H1 (cell line): ENCODE results near the gene MED16. TPM values are rescaled to one million over a fixed set of nuclear protein-coding genes. Genes with fewer than 3 reads are reported as not detected.

ENCODE experiments used
- CTCF ChIA-PET: fragments of 300-600 bp; sonication (Branson Sonifier 250); formaldehyde crosslinking; loops from one replicate; lab custom pipeline; 2021; ENCODE audit not compliant: partially characterized antibody; lab: Charles Lee
- POLR2A ChIA-PET: fragments of 300-600 bp; sonication (Branson Sonifier 250); formaldehyde crosslinking; loops from one replicate; lab custom pipeline; 2021; ENCODE audit warnings: inconsistent platforms; ENCODE audit not compliant: partially characterized antibody; lab: Charles Lee
- DNase-seq, 2 experiments: peaks; one replicate each; pipeline versions ENCODE4 v3.0.0 to v3.0.0-alpha.2; 2010 to 2022; ENCODE audit warnings: low spot score in 2 of 2, low read depth in 1 of 2, mixed read lengths in 1 of 2
- FAIRE-seq: peaks from 2 replicates; lab custom pipeline; 2011; peaks lifted over from hg19 to GRCh38; lab: Jason Lieb, UNC
- H2AFZ ChIP-seq: 2 replicates; pipeline ENCODE4 v1.8.1; 2012; ENCODE audit warnings: low read length, inconsistent platforms
- H2AK5ac ChIP-seq: 2 replicates; pipeline ENCODE4 v1.6.1; 2013; ENCODE audit warnings: low read depth, low read length
- H2BK120ac ChIP-seq: replicated peaks from 2 replicates; pipeline ENCODE3; 2013; ENCODE audit warnings: low read depth, low read length, inconsistent platforms
- H2BK12ac ChIP-seq: 2 replicates; pipeline ENCODE4 v1.6.1; 2013; ENCODE audit warnings: low read depth, low read length
- H2BK15ac ChIP-seq: 2 replicates; pipeline ENCODE4 v1.6.1; 2013; ENCODE audit warnings: low read length
- H2BK20ac ChIP-seq: 2 replicates; pipeline ENCODE4 v1.6.1; 2013; ENCODE audit warnings: low read length
- H2BK5ac ChIP-seq: 2 replicates; pipeline ENCODE4 v1.6.1; 2013; ENCODE audit warnings: low read depth, low read length
- H3K14ac ChIP-seq: 2 replicates; pipeline ENCODE4 v1.6.1; 2013; ENCODE audit warnings: inconsistent platforms; ENCODE audit not compliant: insufficient read length
- H3K18ac ChIP-seq: 2 replicates; pipeline ENCODE4 v1.6.1; 2013; ENCODE audit warnings: low read length; ENCODE audit errors: extremely low read depth
- H3K23ac ChIP-seq: 2 replicates; pipeline ENCODE4 v1.6.1; 2013; ENCODE audit warnings: inconsistent platforms; ENCODE audit not compliant: insufficient read length
- H3K23me2 ChIP-seq: 2 replicates; pipeline ENCODE4 v1.6.1; 2013; ENCODE audit warnings: low read depth, low read length
- H3K27ac ChIP-seq: 2 replicates; pipeline ENCODE4 v1.6.1; 2011; ENCODE audit warnings: low read depth, low read length, inconsistent platforms
- H3K27me3 ChIP-seq, 4 experiments: replicated peaks in 1 of 4; 1 replicate in 1 of 4; 2 replicates in 3 of 4; pipeline versions ENCODE4 v1.6.1 to v1.8.1; 2011 to 2013; ENCODE audit warnings: low read length in 3 of 4, mild to moderate bottlenecking in 3 of 4, inconsistent platforms in 2 of 4, mixed read lengths in 2 of 4, moderate library complexity in 1 of 4; ENCODE audit not compliant: control insufficient read depth in 3 of 4, insufficient read depth in 3 of 4; ENCODE audit errors: extremely low read depth in 1 of 4
- H3K36me3 ChIP-seq, 4 experiments: 2 replicates each; pipeline versions ENCODE4 v1.6.1 to v1.8.1; 2011 to 2013; ENCODE audit warnings: mild to moderate bottlenecking in 4 of 4, low read length in 3 of 4, moderate library complexity in 2 of 4, control low read depth in 1 of 4, inconsistent platforms in 1 of 4; ENCODE audit not compliant: insufficient read depth in 4 of 4, control insufficient read depth in 2 of 4
- H3K4ac ChIP-seq: replicated peaks from 2 replicates; pipeline ENCODE3; 2013; ENCODE audit warnings: low read length, low read depth, mixed read lengths, inconsistent platforms; ENCODE audit not compliant: insufficient read length
- H3K4me1 ChIP-seq, 4 experiments: replicated peaks in 1 of 4; 1 replicate in 1 of 4; 2 replicates in 3 of 4; pipeline versions ENCODE4 v1.6.1 to v1.8.1; 2011 to 2013; ENCODE audit warnings: low read length in 3 of 4, inconsistent platforms in 2 of 4, mixed read lengths in 1 of 4; ENCODE audit not compliant: insufficient read depth in 4 of 4, control insufficient read depth in 3 of 4
- H3K4me2 ChIP-seq, 2 experiments: 2 replicates each; pipeline versions ENCODE4 v1.6.1 to v1.8.1; 2011 to 2013; ENCODE audit warnings: low read depth in 2 of 2, low read length in 2 of 2, control low read depth in 1 of 2, inconsistent platforms in 1 of 2, mild to moderate bottlenecking in 1 of 2; ENCODE audit not compliant: insufficient read depth in 1 of 2
- H3K4me3 ChIP-seq, 4 experiments: fragments of 200-600, 300-600 bp in 1 of 4; sonication (generic), shearing (Covaris generic), sonication (Bioruptor Twin) in 1 of 4; 2 replicates each; pipeline versions ENCODE4 v1.5.1 to v1.8.1; 2011 to 2016; ENCODE audit warnings: low read length in 4 of 4, low read depth in 3 of 4, control low read depth in 2 of 4, inconsistent platforms in 2 of 4, mild to moderate bottlenecking in 2 of 4, mixed read lengths in 1 of 4, moderate library complexity in 1 of 4; ENCODE audit not compliant: insufficient read depth in 2 of 4; ENCODE audit errors: extremely low read depth in 1 of 4
- H3K56ac ChIP-seq: replicated peaks from 2 replicates; pipeline ENCODE3; 2013; ENCODE audit warnings: low read depth, mild to moderate bottlenecking, mixed read lengths, low read length, inconsistent platforms; ENCODE audit not compliant: insufficient read length
- H3K79me1 ChIP-seq: 2 replicates; pipeline ENCODE4 v1.6.1; 2013; ENCODE audit warnings: low read depth, low read length, control low read depth
- H3K79me2 ChIP-seq, 2 experiments: 2 replicates each; pipeline versions ENCODE4 v1.6.1 to v1.8.1; 2012 to 2013; ENCODE audit warnings: low read length in 2 of 2, mild to moderate bottlenecking in 2 of 2, inconsistent platforms in 1 of 2; ENCODE audit not compliant: insufficient read depth in 2 of 2, control insufficient read depth in 1 of 2
- H3K9ac ChIP-seq, 4 experiments: replicated peaks in 1 of 4; 1 replicate in 1 of 4; 2 replicates in 3 of 4; pipeline versions ENCODE4 v1.6.1 to v1.8.1; 2011 to 2013; ENCODE audit warnings: low read depth in 3 of 4, low read length in 3 of 4, control low read depth in 2 of 4, mild to moderate bottlenecking in 2 of 4, moderate library complexity in 2 of 4, inconsistent platforms in 1 of 4; ENCODE audit errors: extremely low read depth in 1 of 4
- H3K9me3 ChIP-seq, 2 experiments: 2 replicates each; pipeline versions ENCODE4 v1.6.1 to v1.8.1; 2012 to 2013; ENCODE audit warnings: mild to moderate bottlenecking in 2 of 2, moderate library complexity in 2 of 2, control low read depth in 1 of 2, inconsistent platforms in 1 of 2, low read depth in 1 of 2, low read length in 1 of 2, mixed read lengths in 1 of 2; ENCODE audit not compliant: insufficient read depth in 2 of 2
- H4K20me1 ChIP-seq, 2 experiments: replicated peaks in 1 of 2; 2 replicates each; pipeline versions ENCODE3 to v1.8.1; 2011 to 2013; ENCODE audit warnings: inconsistent platforms in 2 of 2, low read length in 2 of 2, mild to moderate bottlenecking in 1 of 2; ENCODE audit not compliant: insufficient read depth in 2 of 2, control insufficient read depth in 1 of 2
- H4K5ac ChIP-seq: 2 replicates; pipeline ENCODE4 v1.6.1; 2013; ENCODE audit warnings: low read length, low read depth, mixed read lengths, inconsistent platforms; ENCODE audit not compliant: insufficient read length
- H4K8ac ChIP-seq: 2 replicates; pipeline ENCODE4 v1.8.0; 2013; ENCODE audit warnings: mild to moderate bottlenecking, moderate library complexity, low read length, inconsistent platforms; ENCODE audit not compliant: insufficient read depth; ENCODE audit errors: extremely low read depth
- H4K91ac ChIP-seq: replicated peaks from 2 replicates; pipeline ENCODE3; 2013; ENCODE audit warnings: low read length, mixed read lengths, inconsistent platforms; ENCODE audit not compliant: insufficient read length
- BCL11A ChIP-seq, 2 experiments: IDR thresholded peaks; one replicate each; pipeline ENCODE4 v1.6.1; 2011; ENCODE audit warnings: low read depth in 2 of 2, low read length in 2 of 2, mild to moderate bottlenecking in 2 of 2
- CBX8 ChIP-seq: fragments of 300-800, 300-1000 bp; sonication (generic); IDR thresholded peaks from 2 replicates; pipeline ENCODE4 v1.7.1; 2016; ENCODE audit warnings: low read depth, low read length, borderline replicate concordance
- CTCF ChIP-seq, 3 experiments: IDR thresholded peaks; 1 replicate in 2 of 3; 2 replicates in 1 of 3; pipeline versions ENCODE4 v1.5.1 to v1.6.1; 2011; ENCODE audit warnings: low read length in 3 of 3, mild to moderate bottlenecking in 3 of 3, inconsistent platforms in 2 of 3, low read depth in 1 of 3, moderate library complexity in 1 of 3; ENCODE audit not compliant: insufficient read depth in 1 of 3; ENCODE audit errors: control extremely low read depth in 1 of 3
- JUN ChIP-seq: IDR thresholded peaks from 2 replicates; pipeline ENCODE4 v1.6.1; 2011; ENCODE audit warnings: low read depth, mild to moderate bottlenecking, improper control_type of control experiment, low read length
- JUND ChIP-seq: IDR thresholded peaks from 2 replicates; pipeline ENCODE4 v1.6.1; 2011; ENCODE audit warnings: mild to moderate bottlenecking, improper control_type of control experiment, low read length
- MAX ChIP-seq: IDR thresholded peaks from 2 replicates; pipeline ENCODE4 v1.6.1; 2012; ENCODE audit warnings: inconsistent platforms
- NRF1 ChIP-seq: IDR thresholded peaks from 2 replicates; pipeline ENCODE4 v1.6.1; 2011; ENCODE audit warnings: mild to moderate bottlenecking, low read depth, low read length, improper control_type of control experiment
- SUZ12 ChIP-seq: fragments of 200-600 bp; sonication (generic); IDR thresholded peaks from 2 replicates; pipeline ENCODE4 v1.6.1; 2012; ENCODE audit warnings: mild to moderate bottlenecking, inconsistent platforms, low read length, moderate library complexity, mixed read lengths
- TCF12 ChIP-seq: IDR thresholded peaks from 2 replicates; pipeline ENCODE4 v1.6.1; 2011; ENCODE audit warnings: low read depth, mild to moderate bottlenecking, low read length
- TEAD4 ChIP-seq: IDR thresholded peaks from 2 replicates; pipeline ENCODE4 v1.6.1; 2012; ENCODE audit warnings: low read depth, low read length, inconsistent platforms, mixed read lengths
- WGBS, 2 experiments: shearing (Covaris generic) in 1 of 2; methylation state at CpG; one replicate each; pipeline versions ENCODE4 v1.1.6 to v1.1.7; 2013 to 2015; ENCODE audit warnings: low lambda C conversion rate in 2 of 2, mixed read lengths in 2 of 2, inconsistent platforms in 1 of 2, low coverage in 1 of 2, missing lambda C conversion rate in 1 of 2; ENCODE audit not compliant: insufficient replicate concordance in 2 of 2, insufficient coverage in 1 of 2, insufficient read length in 1 of 2; ENCODE audit errors: extremely low coverage in 1 of 2, missing lambda C conversion rate in 1 of 2; 5-methylcytosine and 5-hydroxymethylcytosine counted together
- polyA plus RNA-seq, 7 experiments: library from polyadenylated mRNA; depleted of rRNA in 3 of 7; stranded (reverse) in 5 of 7; unstranded in 2 of 7; fragments of >200 nt in 5 of 7; fragments of 200-250 nt in 2 of 7; gene quantifications; 1 replicate in 5 of 7; 2 replicates in 1 of 7; 4 replicates in 1 of 7; pipeline versions ENCODE4 v1.2.1 to v1.2.3, GENCODE V29; 2011 to 2013; ENCODE audit warnings: missing spikeins in 2 of 7, mixed read lengths in 2 of 7
- total RNA-seq: library from RNA; stranded (reverse); fragmentation: NEBNext Ultra II Directional; extraction: Animal tissue kit (Norgen Biotek cat#: 25700); gene quantifications from 2 replicates; pipeline ENCODE4 v1.2.1, GENCODE V29; 2021

Gene MED16
- total and polyA plus RNA-seq, 2 of the 8 experiments (the other 6 are each of a cell fraction or from before 2014, with no cell fraction given): 51.0 to 67.2 TPM

- POLR2A ChIA-PET: interaction anchor here (0.7 to 1.3 kb wide), 3 partner anchors 32 to 66 kb away, joined by 3 to 5 read pairs (median 5); no protein-coding TSS in a partner anchor
- TF ChIP-seq TCF12 (no peak), JUN (no peak), CTCF (IDR thresholded peaks at IDR 0.05; ENCODE audit: control extremely low read depth in 1 of 3, insufficient read depth in 1 of 3, low read depth in 1 of 3, low read length in 3 of 3) (no peak), SUZ12 (no peak), JUND (no peak), NRF1 (no peak), TEAD4 (no peak), MAX (no peak), CBX8 (no peak), BCL11A (IDR thresholded peaks at IDR 0.05; ENCODE audit: low read depth in 2 of 2, low read length in 2 of 2) (no peak)
Observed at GRCh38 chr19:866769-867300, 26.2 kb downstream of the MED16 start.

More at GRCh38 chr19:866769-867300, 26.2 kb downstream of the MED16 start:
- Histone ChIP-seq H2BK15ac (no peak overlapping the region), H3K4me3 (no peak overlapping the region), H2BK120ac (no peak overlapping the region), H3K36me3 (peaks cover 0 to 12% (median 0%) of the 10 kb centered on the region in 4 experiments; a peak in 2 of 8 replicates), H3K18ac (no peak overlapping the region; the same call in 1 of the 2 replicates), H4K8ac (no peak overlapping the region; the same call in 1 of the 2 replicates), H3K79me1 (no peaks in the 10 kb centered on the region; the same call in 1 of the 2 replicates), H3K4ac (no peak overlapping the region), H2BK5ac (no peak overlapping the region), H3K27me3 (peaks cover 0 to 5% (median 0%) of the 10 kb centered on the region in 4 experiments; a peak in 2 of 7 replicates), H4K5ac (no peak overlapping the region), H4K20me1 (peaks cover 4 to 8% of the 10 kb centered on the region in 2 experiments), H3K9me3 (peaks cover 0 to under 1% of the 10 kb centered on the region in 2 experiments; a peak in 1 of 4 replicates), H2AFZ (no peak overlapping the region), H2BK20ac (no peak overlapping the region), H3K23me2 (peaks cover 5% of the 10 kb centered on the region; the same call in 1 of the 2 replicates), H3K14ac (no peak overlapping the region), H3K9ac (no peak overlapping the region), H4K91ac (no peak overlapping the region), H3K27ac (no peak overlapping the region), H3K79me2 (no peaks in the 10 kb centered on the region), H3K23ac (no peak overlapping the region), H2BK12ac (no peak overlapping the region), H3K4me2 (peak overlapping the region in 1 of 2 experiments; percentile 35; a peak in 1 of 4 replicates), H3K56ac (no peak overlapping the region), H2AK5ac (no peak overlapping the region), H3K4me1 (peaks cover 0 to 14% (median 4%) of the 10 kb centered on the region in 4 experiments; a peak in 6 of 7 replicates)
- DNase-seq (no peak), FAIRE-seq (no peak)
- WGBS, 2 experiments: 82% methylated on average over 32 of the region's 38 CpGs; no CpG with 5 or more reads in 1 of the 2 experiments
- CTCF ChIA-PET: interaction anchor here (0.6 to 2.6 kb wide), 15 partner anchors 8 to 372 kb away, joined by 3 to 9 read pairs (median 4); partner anchors contain the start of gene MISP
